ENCODE results near the gene ZNF488. TPM values are rescaled to one million over a fixed set of nuclear protein-coding genes. Genes with fewer than 3 reads are reported as not detected.

The ZNF488 gene
- polyA plus RNA-seq, 1 experiment = 0.15 TPM

DNA sequence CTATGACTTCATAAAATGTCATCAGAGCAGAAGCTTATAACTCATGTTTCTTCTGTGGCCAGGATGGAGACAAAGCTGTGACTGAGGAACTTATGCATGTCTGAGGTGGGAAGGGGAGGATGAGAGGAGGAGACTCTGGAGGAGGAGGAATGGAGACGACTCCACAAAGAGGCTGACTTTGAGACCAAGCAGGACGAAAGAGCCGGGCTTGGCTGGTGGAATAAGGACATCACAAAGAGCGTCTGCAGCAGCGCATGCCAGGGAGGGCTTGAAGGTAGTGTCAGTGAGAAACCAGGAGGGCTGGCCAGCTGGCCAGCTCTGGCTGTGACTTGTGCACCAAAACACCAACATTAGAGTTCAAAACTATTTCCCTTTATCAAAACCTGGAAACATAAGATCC lies 68.0 kb downstream of the ZNF488 start:
- H3K4me3 ChIP-seq (ENCODE audit: low read depth, low read length) = no peak overlapping the region
- no peaks in the 10 kb centered on the region for H3K36me3 ChIP-seq (ENCODE audit: control insufficient read depth, insufficient read depth, low read length)
- DNase-seq (ENCODE audit: low read depth) = no peak
- TF ChIP-seq, protein P1, sequence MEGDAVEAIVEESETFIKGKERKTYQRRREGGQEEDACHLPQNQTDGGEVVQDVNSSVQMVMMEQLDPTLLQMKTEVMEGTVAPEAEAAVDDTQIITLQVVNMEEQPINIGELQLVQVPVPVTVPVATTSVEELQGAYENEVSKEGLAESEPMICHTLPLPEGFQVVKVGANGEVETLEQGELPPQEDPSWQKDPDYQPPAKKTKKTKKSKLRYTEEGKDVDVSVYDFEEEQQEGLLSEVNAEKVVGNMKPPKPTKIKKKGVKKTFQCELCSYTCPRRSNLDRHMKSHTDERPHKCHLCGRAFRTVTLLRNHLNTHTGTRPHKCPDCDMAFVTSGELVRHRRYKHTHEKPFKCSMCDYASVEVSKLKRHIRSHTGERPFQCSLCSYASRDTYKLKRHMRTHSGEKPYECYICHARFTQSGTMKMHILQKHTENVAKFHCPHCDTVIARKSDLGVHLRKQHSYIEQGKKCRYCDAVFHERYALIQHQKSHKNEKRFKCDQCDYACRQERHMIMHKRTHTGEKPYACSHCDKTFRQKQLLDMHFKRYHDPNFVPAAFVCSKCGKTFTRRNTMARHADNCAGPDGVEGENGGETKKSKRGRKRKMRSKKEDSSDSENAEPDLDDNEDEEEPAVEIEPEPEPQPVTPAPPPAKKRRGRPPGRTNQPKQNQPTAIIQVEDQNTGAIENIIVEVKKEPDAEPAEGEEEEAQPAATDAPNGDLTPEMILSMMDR (IDR thresholded peaks at IDR 0.05; ENCODE audit: insufficient read depth, low read depth, low read length) = no peak
- ChIA-PET CTCF (interaction anchor here (7.6 to 9.7 kb wide), 2 partner anchors 271 to 290 kb away, joined by 107 to 215 read pairs; no protein-coding TSS in a partner anchor), POLR2A (no interaction called here)
- H3K27me3 ChIP-seq (ENCODE audit: control insufficient read depth, insufficient read depth, low read length) = peaks cover 3% of the 10 kb centered on the region; the same call in 1 of the 2 replicates

Other genes with a start within 250 kb of the ZNF488 start
- gene GDF10, start 84.1 kb downstream of the ZNF488 start, polyA plus RNA-seq (2011; rRNA removed) = not detected in 2 replicates
- not detected in 2 replicates for gene GDF2, start 61.8 kb downstream of the ZNF488 start, polyA plus RNA-seq (2011; rRNA removed)
- gene RBP3, start 35.9 kb downstream of the ZNF488 start, polyA plus RNA-seq (2011; rRNA removed) = not detected in 2 replicates
- 0.27 and 0.42 TPM in 2 replicates for gene ANXA8, start 99.8 kb upstream of the ZNF488 start, polyA plus RNA-seq (2011; rRNA removed)
- not detected in 2 replicates for gene FAM25G, start 107.4 kb upstream of the ZNF488 start, polyA plus RNA-seq (2011; rRNA removed)
- 3.7 and 3.8 TPM in 2 replicates for gene AGAP9, start 139.3 kb upstream of the ZNF488 start, polyA plus RNA-seq (2011; rRNA removed)